B cell (primary cell): ENCODE results near the gene FBXO2. TPM values are rescaled to one million over a fixed set of nuclear protein-coding genes. Genes with fewer than 3 reads are reported as not detected.

Experiments
- ATAC-seq: fragments of 200-7000 bp; cut with Tn5 transposase; one replicate; pipeline ENCODE4 v1.10.0; 2021; ENCODE audit warnings: low read depth, mild to moderate bottlenecking, moderate number of reproducible peaks, moderate library complexity
- CTCF ChIA-PET: fragments of 350-600 bp; sonication (Branson Sonifier 250); formaldehyde crosslinking; loops from one replicate; lab custom pipeline; 2021; ENCODE audit warnings: antibody characterized with exemption, inconsistent platforms; lab: Charles Lee
- POLR2A ChIA-PET: fragments of 350-600 bp; sonication (Branson Sonifier 250); formaldehyde crosslinking; loops from one replicate; lab custom pipeline; 2021; ENCODE audit warnings: antibody characterized with exemption; lab: Charles Lee
- DNase-seq: peaks from one replicate; pipeline ENCODE4 v3.0.0; 2013
- H2AFZ ChIP-seq: 2 replicates; pipeline ENCODE4 v1.6.1; 2012; ENCODE audit warnings: mild to moderate bottlenecking, low read depth, low read length; ENCODE audit not compliant: insufficient read depth, poor library complexity, severe bottlenecking
- H3K27ac ChIP-seq, 2 donors: 1 replicate in 1 of 2; 2 replicates in 1 of 2; pipeline ENCODE4 v1.5.1; 2012 to 2013; ENCODE audit warnings: low read length in 2 of 2, mild to moderate bottlenecking in 2 of 2, moderate library complexity in 1 of 2
- H3K27me3 ChIP-seq, 4 experiments: fragments of 200-600 bp in 1 of 4; sonication (generic) in 1 of 4; replicated peaks in 1 of 4; 1 replicate in 2 of 4; 2 replicates in 2 of 4; pipeline versions ENCODE4 v1.6.1 to v1.7.0; 2013 to 2016; ENCODE audit warnings: low read length in 3 of 4, mild to moderate bottlenecking in 2 of 4, mixed read lengths in 1 of 4, moderate library complexity in 1 of 4; ENCODE audit not compliant: insufficient read depth in 4 of 4, control insufficient read depth in 3 of 4; ENCODE audit errors: control extremely low read depth in 1 of 4
- H3K36me3 ChIP-seq, 2 experiments: replicated peaks in 1 of 2; 1 replicate in 1 of 2; 2 replicates in 1 of 2; pipeline versions ENCODE4 v1.6.1 to v1.7.1; 2013; ENCODE audit warnings: low read length in 1 of 2; ENCODE audit not compliant: insufficient read depth in 2 of 2, control insufficient read depth in 1 of 2; ENCODE audit errors: control extremely low read depth in 1 of 2, extremely low read depth in 1 of 2
- H3K4me1 ChIP-seq, 2 donors: fragments of 200-600 bp in 1 of 2; sonication (generic) in 1 of 2; 1 replicate in 1 of 2; 2 replicates in 1 of 2; pipeline versions ENCODE4 v1.5.1 to v1.6.1; 2013 to 2017; ENCODE audit warnings: low read length in 2 of 2; ENCODE audit not compliant: control insufficient read depth in 2 of 2, insufficient read depth in 2 of 2
- H3K4me2 ChIP-seq: replicated peaks from 2 replicates; pipeline ENCODE3; 2012; ENCODE audit warnings: mild to moderate bottlenecking, low read depth, low read length; ENCODE audit not compliant: poor library complexity, severe bottlenecking
- H3K4me3 ChIP-seq, 5 experiments: fragments of 200-600 bp in 1 of 5; sonication (generic) in 1 of 5; 1 replicate in 3 of 5; 2 replicates in 2 of 5; pipeline versions ENCODE4 v1.5.1 to v1.7.0; 2011 to 2016; ENCODE audit warnings: low read length in 4 of 5, mild to moderate bottlenecking in 4 of 5, low read depth in 2 of 5, control low read depth in 1 of 5, moderate library complexity in 1 of 5; ENCODE audit not compliant: insufficient read depth in 1 of 5; ENCODE audit errors: control extremely low read depth in 1 of 5, extremely low read depth in 1 of 5
- H3K79me2 ChIP-seq: fragments of 200-600 bp; sonication (generic); one replicate; pipeline ENCODE4 v1.6.0; 2016; ENCODE audit warnings: low read length; ENCODE audit not compliant: control insufficient read depth, insufficient read depth
- H3K9ac ChIP-seq: fragments of 200-600 bp; sonication (generic); 2 replicates; pipeline ENCODE4 v1.6.1; 2017; ENCODE audit warnings: mild to moderate bottlenecking, low read length, moderate library complexity
- H3K9me3 ChIP-seq, 3 donors: one replicate each; pipeline versions ENCODE4 v1.6.1 to v1.7.1; 2013; ENCODE audit warnings: low read length in 2 of 3; ENCODE audit not compliant: control insufficient read depth in 2 of 3, insufficient read depth in 1 of 3; ENCODE audit errors: control extremely low read depth in 1 of 3
- H4K20me1 ChIP-seq: 2 replicates; pipeline ENCODE4 v1.6.0; 2012; ENCODE audit warnings: mild to moderate bottlenecking, low read length; ENCODE audit not compliant: insufficient read depth, control insufficient read depth, poor library complexity, severe bottlenecking
- H3K27ac Mint-ChIP-seq: one replicate; pipeline ENCODE4 v1.8.0; 2021; ENCODE audit warnings: mixed read lengths
- H3K27me3 Mint-ChIP-seq: one replicate; pipeline ENCODE4 v1.8.0; 2021; ENCODE audit warnings: mixed read lengths
- H3K4me1 Mint-ChIP-seq: one replicate; pipeline ENCODE4 v1.8.0; 2021; ENCODE audit warnings: mixed read lengths
- H3K4me3 Mint-ChIP-seq: one replicate; pipeline ENCODE4 v1.8.0; 2021; ENCODE audit warnings: mixed read lengths
- H3K9me3 Mint-ChIP-seq: one replicate; pipeline ENCODE4 v1.8.0; 2022; ENCODE audit warnings: mixed read lengths; ENCODE audit not compliant: insufficient read depth
- CTCF ChIP-seq: fragments of 200-600 bp; IDR thresholded peaks from one replicate; pipeline ENCODE4 v1.8.0; 2022; ENCODE audit warnings: antibody characterized with exemption, mild to moderate bottlenecking
- EZH2 ChIP-seq: IDR thresholded peaks from 2 replicates; pipeline ENCODE4 v1.6.1; 2012; ENCODE audit warnings: borderline replicate concordance, low read depth, mild to moderate bottlenecking, moderate library complexity, low read length; ENCODE audit not compliant: insufficient read depth, poor library complexity, severe bottlenecking
- WGBS: methylation state at CpG from one replicate; pipeline ENCODE4 v1.1.5; 2013; ENCODE audit warnings: missing lambda C conversion rate; ENCODE audit not compliant: insufficient coverage; 5-methylcytosine and 5-hydroxymethylcytosine counted together
- intact Hi-C: fragments of 100-400 bp; cut with micrococcal nuclease; formaldehyde crosslinking; loops from one replicate; pipeline ENCODE4 v1.10.0; 2022
- polyA plus RNA-seq: library from polyadenylated mRNA; depleted of rRNA; stranded (reverse); fragments of >200 nt; gene quantifications from 2 replicates; pipeline ENCODE4 v1.2.3, GENCODE V29; 2012
- total RNA-seq, 2 donors: library from RNA; stranded (reverse); fragments of 120-200 nt in 1 of 2; gene quantifications; 1 replicate in 1 of 2; 2 replicates in 1 of 2; pipeline versions ENCODE4 v1.2.3 to v1.2.4, GENCODE V29; 2013 to 2022

Gene FBXO2
- total and polyA plus RNA-seq, 2 donors (not counting 1 experiment from before 2014, with no cell fraction given), result 9.6 TPM

- Mint-ChIP-seq H3K27ac (no peak overlapping the region), H3K9me3 (no peaks in the 10 kb centered on the region), H3K27me3 (peaks cover 3% of the 10 kb centered on the region), H3K4me3 (no peak overlapping the region), H3K4me1 (peaks cover 20% of the 10 kb centered on the region)
- Histone ChIP-seq H3K4me3 (no peak overlapping the region), H4K20me1 (no peaks in the 10 kb centered on the region), H3K36me3 (no peaks in the 10 kb centered on the region), H2AFZ (no peak overlapping the region), H3K9ac (no peak overlapping the region), H3K79me2 (no peaks in the 10 kb centered on the region), H3K27me3 (peaks cover 0 to 6% (median 0%) of the 10 kb centered on the region in 4 experiments), H3K27ac (no peak overlapping the region), H3K9me3 (no peaks in the 10 kb centered on the region), H3K4me2 (no peak overlapping the region), H3K4me1 (peaks cover 11 to 20% of the 10 kb centered on the region in 2 donors)
- no peak for DNase-seq
- ChIA-PET POLR2A (interaction anchor here (1.6 kb wide), 1 partner anchor 37 kb away, joined by 9 read pairs; no protein-coding TSS in a partner anchor), CTCF (interaction anchor here (1.0 to 4.2 kb wide), 5 partner anchors 10 to 37 kb away, joined by 3 to 23 read pairs (median 7); partner anchors contain the start of gene FBXO6)
- no peak for TF ChIP-seq EZH2
- intact Hi-C loops, result loop anchor here (5.0 to 10.0 kb wide), 2 partner anchors 125 to 988 kb away; partner anchors contain the start of genes CLCN6 and MTHFR
- no peak for ATAC-seq
- WGBS, result 88% methylated on average over 1 of the region's 1 CpG
These were observed 28.6 kb upstream of the FBXO2 start for GRCh38 chr1:11682799-11683198.

DNA sequence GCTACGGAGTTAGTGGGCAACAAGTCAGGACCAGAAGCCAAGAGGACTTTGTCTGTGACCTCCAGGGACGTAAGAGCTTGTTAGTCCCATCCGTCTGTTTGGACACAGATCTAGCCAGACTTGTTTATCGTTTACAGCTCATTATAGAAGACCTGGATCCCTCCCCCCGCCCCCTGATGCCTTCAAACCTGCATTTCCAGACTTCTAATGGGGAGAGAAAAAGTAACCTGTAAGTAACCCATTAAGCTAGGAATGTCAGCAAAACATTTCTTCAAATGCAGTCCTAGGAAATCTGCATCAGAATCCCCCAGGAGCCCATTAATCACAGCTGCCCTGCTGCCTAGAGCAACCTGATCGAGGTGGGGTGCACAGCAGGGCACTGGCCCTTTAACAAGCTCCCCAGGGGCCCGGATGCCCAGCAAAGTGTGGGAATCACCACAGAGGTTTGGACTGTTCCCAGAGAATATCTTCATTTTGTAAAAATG is 28.1 kb upstream of the FBXO2 start:
- Mint-ChIP-seq H3K27ac (peak overlapping the region; percentile 50), H3K9me3 (no peaks in the 10 kb centered on the region), H3K4me1 (peaks cover 20% of the 10 kb centered on the region), H3K4me3 (peak overlapping the region; percentile 92), H3K27me3 (no peaks in the 10 kb centered on the region)
- Histone ChIP-seq H3K36me3 (no peaks in the 10 kb centered on the region), H2AFZ (peak overlapping the region; percentile 96), H3K27ac (no peak overlapping the region), H3K9me3 (no peaks in the 10 kb centered on the region), H3K27me3 (peaks cover 0 to 4% (median 0%) of the 10 kb centered on the region in 4 experiments), H3K4me2 (peak overlapping the region; percentile 97), H3K4me1 (peaks cover 11 to 20% of the 10 kb centered on the region in 2 donors), H3K4me3 (no peak overlapping the region), H3K9ac (no peak overlapping the region), H3K79me2 (no peaks in the 10 kb centered on the region), H4K20me1 (no peaks in the 10 kb centered on the region)
- no peak for TF ChIP-seq CTCF
- no peak for TF ChIP-seq EZH2
- DNase-seq (no peak), ATAC-seq (no peak)
- ChIA-PET POLR2A (interaction anchor here (1.4 to 2.5 kb wide), 4 partner anchors 18 to 228 kb away, joined by 6 to 20 read pairs (median 8); partner anchors contain the start of gene FBXO6), CTCF (interaction anchor here (0.7 to 4.2 kb wide), 9 partner anchors 8 to 401 kb away, joined by 3 to 23 read pairs (median 5); partner anchors contain the start of gene FBXO6)
- 75% methylated on average over 5 of the region's 7 CpGs for whole genome bisulfite sequencing
- intact Hi-C loops, result loop anchor here (5.0 to 10.0 kb wide), 2 partner anchors 125 to 988 kb away; partner anchors contain the start of genes CLCN6 and MTHFR
